BE2C (cell line): ENCODE measurements around the gene PRKN.

Experiments used
- DNase-seq: peaks from one replicate; pipeline ENCODE4 v3.0.0-alpha.2; 2020
- H3K27me3 ChIP-seq: fragments of 250-450 bp; sonication (Bioruptor Pico); 2 replicates; pipeline ENCODE4 v1.5.1; 2020; ENCODE audit warnings: mild to moderate bottlenecking
- H3K36me3 ChIP-seq: fragments of 250-450 bp; sonication (Bioruptor Pico); 2 replicates; pipeline ENCODE4 v1.5.1; 2020; ENCODE audit warnings: mild to moderate bottlenecking
- H3K4me1 ChIP-seq: fragments of 250-450 bp; sonication (Bioruptor Pico); 2 replicates; pipeline ENCODE4 v1.5.1; 2020
- H3K4me3 ChIP-seq: 2 replicates; pipeline ENCODE4 v1.5.1; 2011; ENCODE audit warnings: low read depth, low read length
- H3K9me3 ChIP-seq: fragments of 250-450 bp; sonication (Bioruptor Pico); 2 replicates; pipeline ENCODE4 v1.5.1; 2020
- TF ChIP-seq, protein P1 (sequence below): IDR thresholded peaks from 2 replicates; pipeline ENCODE4 v1.5.1; 2012; ENCODE audit warnings: mild to moderate bottlenecking, low read depth, low read length

The PRKN gene

DNA sequence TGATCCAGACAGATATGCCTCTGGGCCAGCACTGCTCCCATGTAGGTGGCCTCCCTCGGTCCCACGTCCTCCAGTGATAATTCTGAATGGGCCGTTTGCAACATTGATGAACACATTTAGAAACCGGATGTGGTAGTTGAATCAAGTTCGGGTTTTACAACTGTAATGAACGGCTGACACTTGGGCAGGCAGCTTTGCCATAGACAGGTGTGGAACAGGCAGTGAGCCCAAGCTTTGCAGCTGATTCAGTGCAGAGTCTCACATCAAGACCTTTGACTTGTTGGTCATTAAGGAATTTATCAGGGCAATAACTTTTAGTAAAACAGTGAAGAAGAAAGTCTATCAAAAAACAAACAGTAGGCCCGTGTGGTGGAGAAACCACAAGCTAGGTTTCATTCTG is 987.1 kb downstream of the PRKN start:
- H3K27me3 ChIP-seq = no peaks in the 10 kb centered on the region

DNA sequence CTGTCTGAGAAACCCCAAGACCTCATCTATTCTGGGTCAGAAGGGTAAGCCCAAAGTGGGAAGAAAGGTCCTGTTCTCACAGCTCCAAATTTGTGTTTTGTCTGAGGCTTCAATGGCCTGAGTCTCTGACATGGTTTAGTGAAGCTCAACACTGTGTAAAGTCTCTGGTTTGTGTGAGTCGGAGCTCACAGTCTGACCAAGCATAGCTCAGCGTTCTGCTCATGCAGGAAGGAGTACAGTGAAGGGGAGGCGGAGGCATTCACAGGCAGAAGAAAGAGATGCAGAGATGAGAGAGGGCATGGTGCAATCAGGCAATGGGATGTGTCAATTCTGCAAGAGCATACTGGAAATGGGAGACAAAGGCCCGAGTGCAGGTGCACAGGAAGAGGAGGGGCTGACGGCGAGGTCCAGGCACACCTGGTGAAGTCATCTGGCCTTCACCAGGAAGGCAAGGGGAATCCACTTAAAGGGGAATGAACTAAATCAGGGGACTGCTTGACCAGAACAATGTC is 990.7 kb downstream of the PRKN start:
- Histone ChIP-seq H3K4me3 (no peak overlapping the region), H3K9me3 (no peaks in the 10 kb centered on the region), H3K27me3 (no peaks in the 10 kb centered on the region), H3K4me1 (no peaks in the 10 kb centered on the region), H3K36me3 (no peaks in the 10 kb centered on the region)
- no peak for DNase-seq
- TF ChIP-seq, protein P1, sequence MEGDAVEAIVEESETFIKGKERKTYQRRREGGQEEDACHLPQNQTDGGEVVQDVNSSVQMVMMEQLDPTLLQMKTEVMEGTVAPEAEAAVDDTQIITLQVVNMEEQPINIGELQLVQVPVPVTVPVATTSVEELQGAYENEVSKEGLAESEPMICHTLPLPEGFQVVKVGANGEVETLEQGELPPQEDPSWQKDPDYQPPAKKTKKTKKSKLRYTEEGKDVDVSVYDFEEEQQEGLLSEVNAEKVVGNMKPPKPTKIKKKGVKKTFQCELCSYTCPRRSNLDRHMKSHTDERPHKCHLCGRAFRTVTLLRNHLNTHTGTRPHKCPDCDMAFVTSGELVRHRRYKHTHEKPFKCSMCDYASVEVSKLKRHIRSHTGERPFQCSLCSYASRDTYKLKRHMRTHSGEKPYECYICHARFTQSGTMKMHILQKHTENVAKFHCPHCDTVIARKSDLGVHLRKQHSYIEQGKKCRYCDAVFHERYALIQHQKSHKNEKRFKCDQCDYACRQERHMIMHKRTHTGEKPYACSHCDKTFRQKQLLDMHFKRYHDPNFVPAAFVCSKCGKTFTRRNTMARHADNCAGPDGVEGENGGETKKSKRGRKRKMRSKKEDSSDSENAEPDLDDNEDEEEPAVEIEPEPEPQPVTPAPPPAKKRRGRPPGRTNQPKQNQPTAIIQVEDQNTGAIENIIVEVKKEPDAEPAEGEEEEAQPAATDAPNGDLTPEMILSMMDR = no peak

More for the DNA sequence above, 987.1 kb downstream of the PRKN start:
- Histone ChIP-seq H3K36me3 (no peaks in the 10 kb centered on the region), H3K9me3 (no peaks in the 10 kb centered on the region), H3K4me1 (peaks cover 10% of the 10 kb centered on the region), H3K4me3 (no peak overlapping the region)
- TF ChIP-seq, protein P1 = no peak
- no peak for DNase-seq

DNA sequence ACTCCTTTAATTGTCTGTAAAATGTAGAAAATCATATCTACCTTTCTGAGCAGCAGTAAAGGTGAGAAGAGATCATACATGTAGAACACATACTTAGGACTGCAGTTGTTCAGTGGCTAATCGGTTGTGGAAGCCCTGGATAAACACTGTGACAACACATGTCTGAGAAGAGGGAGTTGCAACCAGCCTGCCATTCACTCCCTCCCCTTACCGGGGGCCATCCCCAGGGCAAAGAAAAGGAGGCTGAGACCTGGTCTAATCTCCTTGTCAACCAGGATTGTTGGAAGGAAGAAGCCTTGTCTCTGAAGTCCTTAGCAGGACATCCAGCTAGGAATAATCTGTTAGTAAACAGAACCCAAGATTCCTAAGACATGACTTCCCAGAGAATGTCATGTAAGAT is 991.2 kb downstream of the PRKN start:
- no peaks in the 10 kb centered on the region for H3K27me3 ChIP-seq
- TF ChIP-seq, protein P1 = no peak

DNA sequence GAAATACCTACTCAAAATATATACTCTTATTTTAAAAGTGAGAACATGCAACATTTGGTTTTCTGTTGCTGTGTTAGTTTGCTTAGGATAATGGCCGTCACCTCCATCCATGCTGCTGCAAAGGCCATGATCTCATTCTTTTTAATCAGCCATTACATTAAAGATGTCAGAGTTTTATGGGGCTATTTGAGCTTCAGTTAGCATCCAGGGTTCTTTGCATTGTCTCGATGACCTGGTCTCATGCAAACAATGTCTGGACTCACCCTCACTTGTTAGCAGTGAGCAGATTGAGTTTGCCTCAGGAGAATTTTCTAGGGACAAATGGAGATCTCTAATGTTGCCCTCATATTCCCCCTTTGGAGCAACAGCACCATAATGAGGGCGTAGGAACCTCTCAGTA is 995.0 kb downstream of the PRKN start:
- Histone ChIP-seq H3K27me3 (no peaks in the 10 kb centered on the region), H3K4me1 (no peaks in the 10 kb centered on the region), H3K36me3 (no peaks in the 10 kb centered on the region), H3K9me3 (no peaks in the 10 kb centered on the region), H3K4me3 (no peak overlapping the region)
- no peak for DNase-seq
- TF ChIP-seq, protein P1 = no peak

More for the DNA sequence above, 991.2 kb downstream of the PRKN start:
- Histone ChIP-seq H3K9me3 (no peaks in the 10 kb centered on the region), H3K4me1 (no peaks in the 10 kb centered on the region), H3K4me3 (no peak overlapping the region), H3K36me3 (no peaks in the 10 kb centered on the region)
- no peak for DNase-seq

DNA sequence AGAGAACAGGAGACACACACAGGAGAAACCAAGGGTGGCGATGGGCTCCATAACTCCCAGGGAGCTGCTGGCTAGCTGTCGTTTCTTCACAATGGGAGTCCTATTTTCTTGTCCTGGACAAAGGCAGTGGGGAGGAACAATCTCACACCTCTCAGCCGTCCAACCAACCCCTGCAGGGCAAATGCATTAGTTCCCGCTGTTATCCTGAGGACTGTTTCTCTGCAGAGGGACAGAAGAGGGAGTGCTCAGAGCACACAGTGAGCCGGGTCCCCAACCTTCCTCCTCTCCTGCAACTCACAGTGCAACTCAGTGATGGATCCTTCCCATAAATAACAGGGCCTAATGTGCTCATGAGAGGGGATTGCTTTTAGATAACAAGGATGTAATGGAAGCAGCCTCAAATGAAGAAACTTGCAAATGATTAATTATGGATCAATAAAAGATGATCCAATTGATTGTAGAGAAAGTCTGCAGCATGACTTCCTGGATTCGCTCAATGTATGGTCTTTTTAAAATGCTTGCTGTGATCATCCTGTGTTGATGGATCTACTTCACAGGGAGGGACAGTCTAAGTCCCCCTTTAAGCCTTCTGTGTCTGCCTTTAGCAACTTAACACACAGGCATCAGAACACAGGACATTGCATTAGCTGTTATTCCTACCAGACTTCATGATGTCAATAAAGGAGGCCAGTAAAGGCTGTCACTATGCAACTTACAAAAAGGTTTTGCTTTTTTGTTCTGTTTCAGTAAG is 1000.3 kb downstream of the PRKN start:
- H3K27me3 ChIP-seq = no peaks in the 10 kb centered on the region
- H3K4me3 ChIP-seq = no peak overlapping the region
- no peaks in the 10 kb centered on the region for H3K4me1 ChIP-seq
- H3K9me3 ChIP-seq = no peaks in the 10 kb centered on the region
- no peak for DNase-seq
- H3K36me3 ChIP-seq = no peaks in the 10 kb centered on the region
- TF ChIP-seq, protein P1 = no peak

DNA sequence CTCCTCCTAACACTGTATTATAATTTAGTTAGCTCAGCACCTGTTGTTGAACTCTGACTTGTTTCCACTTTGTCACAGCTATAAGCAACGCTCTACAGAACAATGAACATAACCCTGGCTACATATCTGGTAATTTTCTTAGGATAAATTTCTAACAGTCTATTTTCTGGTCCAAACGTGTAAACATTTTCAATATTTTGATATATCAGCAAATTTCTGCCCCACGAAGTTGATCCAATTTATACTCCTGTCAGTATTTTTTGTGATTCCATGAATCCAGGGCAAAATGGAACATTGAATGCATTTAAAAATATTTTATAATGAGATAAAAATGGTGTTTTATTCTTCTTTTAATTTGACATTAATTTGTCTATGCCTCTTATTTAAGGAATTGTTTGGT is 1005.2 kb downstream of the PRKN start:
- DNase-seq = no peak
- no peak overlapping the region for H3K4me3 ChIP-seq
- no peaks in the 10 kb centered on the region for H3K9me3 ChIP-seq
- TF ChIP-seq, protein P1 = no peak
- no peaks in the 10 kb centered on the region for H3K4me1 ChIP-seq
- no peaks in the 10 kb centered on the region for H3K27me3 ChIP-seq
- H3K36me3 ChIP-seq = no peaks in the 10 kb centered on the region
